ENCODE data around the gene NHERF1.

NHERF1 gene

DNA sequence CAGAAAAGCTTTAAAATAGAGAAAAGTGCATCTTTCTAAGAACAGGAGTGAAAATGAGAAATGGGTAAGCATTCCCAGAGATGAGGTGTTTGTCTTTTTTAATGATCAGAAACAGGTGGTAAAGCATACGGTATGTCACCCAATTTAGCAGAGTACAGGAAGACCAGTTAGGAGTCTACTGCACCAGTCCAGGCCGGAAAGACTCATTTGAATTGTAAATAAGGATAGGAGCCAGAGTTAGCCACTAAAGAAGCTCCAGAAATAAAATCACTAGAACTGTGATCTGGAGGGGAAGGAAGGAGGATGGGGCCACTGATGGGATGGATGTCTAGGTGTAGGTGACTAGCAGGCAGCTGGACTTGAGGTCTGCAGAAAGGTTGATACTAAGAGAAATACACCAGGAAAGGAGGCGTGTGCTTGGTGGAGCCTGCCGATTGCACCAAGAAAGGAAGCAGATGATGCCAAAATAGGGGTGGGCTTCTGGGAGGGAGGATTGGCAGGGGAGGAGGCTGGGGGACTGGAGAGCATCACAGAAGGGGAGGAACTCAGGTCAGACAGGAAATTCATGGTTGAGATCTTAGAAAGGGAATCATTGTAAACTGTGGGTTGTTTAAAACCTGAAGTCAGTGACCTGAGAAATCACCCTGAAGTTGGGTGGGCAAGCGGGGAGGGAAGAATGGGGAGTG lies 35.8 kb downstream of the NHERF1 start:
- no peak for DNase-seq (ENCODE audit: low spot score)

- no peak for DNase-seq (ENCODE audit: low spot score)
Measured at GRCh38 chr17:74785096-74785980, 36.9 kb downstream of the NHERF1 start.

DNA sequence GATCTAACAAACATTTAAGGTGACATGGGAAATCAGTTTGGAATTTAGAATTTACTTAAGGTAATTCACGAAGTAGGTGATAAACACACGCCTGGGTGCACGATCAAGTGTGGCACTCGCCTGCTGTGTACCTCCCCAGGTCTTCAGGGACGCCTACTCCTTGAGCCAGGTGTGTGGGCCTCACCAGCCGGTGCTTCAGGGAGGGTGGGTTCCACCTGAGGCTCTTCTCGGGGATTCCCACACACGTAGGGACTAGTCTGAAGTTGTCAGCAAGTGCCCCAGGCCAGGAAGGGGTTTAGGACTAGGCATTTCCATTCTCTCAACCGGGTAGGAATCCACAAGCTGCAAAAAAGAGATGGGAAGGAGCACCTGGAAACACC lies 37.5 kb downstream of the NHERF1 start:
- no peak for DNase-seq (ENCODE audit: low spot score)

- no peak for DNase-seq (ENCODE audit: low spot score)
Measured at GRCh38 chr17:74786431-74787055, 38.1 kb downstream of the NHERF1 start.

DNA sequence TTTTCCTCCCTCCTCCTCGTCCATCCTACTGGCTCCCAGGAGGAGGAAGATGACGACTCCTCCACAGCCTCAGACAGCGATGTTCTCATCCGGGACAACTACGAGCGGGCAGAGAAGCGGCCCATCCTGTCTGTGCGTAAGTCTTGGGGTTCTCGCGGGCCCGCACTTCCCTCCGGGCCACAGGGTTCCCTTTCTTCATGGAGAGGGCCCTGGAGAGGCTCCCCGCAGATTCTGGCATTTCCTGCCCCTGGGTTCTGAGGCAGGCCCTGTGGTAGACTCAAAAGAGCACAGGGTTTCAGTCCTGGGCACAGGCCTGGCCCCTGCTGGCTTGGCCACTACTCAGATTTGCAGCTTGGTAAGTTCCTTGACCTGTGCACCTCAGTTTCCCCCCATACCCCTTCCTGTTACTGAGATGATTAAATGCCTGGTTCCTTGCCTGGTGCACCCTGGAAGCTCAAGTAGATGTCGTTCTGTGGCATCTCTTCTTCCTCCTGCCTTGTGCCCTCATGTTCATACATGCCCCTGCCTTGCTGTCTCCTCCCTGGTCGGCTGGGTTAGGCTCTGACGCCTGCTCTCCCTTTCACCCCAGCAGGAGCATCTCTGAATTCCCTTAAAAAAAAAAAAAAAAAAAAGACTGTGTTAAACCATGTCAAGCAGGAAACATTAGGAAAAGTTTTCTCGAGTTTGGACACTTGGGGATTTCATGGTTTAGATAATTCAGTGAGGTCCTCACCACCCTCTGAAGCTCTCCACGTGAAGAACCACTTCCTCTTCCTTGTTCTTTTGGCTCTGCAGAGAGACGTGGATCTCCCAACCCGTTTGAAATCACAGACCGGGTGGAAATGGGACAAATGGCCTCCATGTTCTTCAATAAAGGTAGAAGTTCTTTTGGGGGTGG lies 42.0 kb downstream of the NHERF1 start:
- no peak for DNase-seq (ENCODE audit: low spot score)

DNA sequence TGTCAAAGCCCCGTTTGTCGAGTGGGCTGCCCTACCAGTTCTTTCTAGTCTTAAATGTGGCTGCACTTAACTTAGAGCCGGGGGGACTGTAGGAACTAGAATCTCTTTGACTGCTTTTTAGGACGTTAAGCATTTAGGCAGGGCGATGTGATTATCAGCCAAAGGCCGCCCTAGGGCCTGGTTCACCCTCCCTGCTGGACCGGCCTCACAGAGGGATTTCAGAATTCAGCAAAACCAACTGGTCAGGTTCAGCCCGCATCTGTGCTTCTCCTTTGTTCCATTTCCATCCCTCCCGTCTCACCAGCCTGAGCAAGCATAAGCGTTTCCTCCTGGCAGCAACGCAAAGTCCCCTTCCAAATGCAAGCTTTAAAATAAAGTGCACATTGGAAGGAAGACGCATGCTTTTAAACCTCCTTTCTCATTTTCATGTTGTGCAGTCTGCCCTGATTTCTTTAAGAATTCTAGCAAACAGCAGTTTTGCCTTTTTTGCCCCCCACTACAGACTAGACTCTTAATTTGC lies 44.2 kb downstream of the NHERF1 start:
- DNase-seq (ENCODE audit: low spot score): no peak

GRCh38 chr17:74795327-74796020 lies 47.0 kb downstream of the NHERF1 start:
- DNase-seq (ENCODE audit: low spot score): no peak

DNA sequence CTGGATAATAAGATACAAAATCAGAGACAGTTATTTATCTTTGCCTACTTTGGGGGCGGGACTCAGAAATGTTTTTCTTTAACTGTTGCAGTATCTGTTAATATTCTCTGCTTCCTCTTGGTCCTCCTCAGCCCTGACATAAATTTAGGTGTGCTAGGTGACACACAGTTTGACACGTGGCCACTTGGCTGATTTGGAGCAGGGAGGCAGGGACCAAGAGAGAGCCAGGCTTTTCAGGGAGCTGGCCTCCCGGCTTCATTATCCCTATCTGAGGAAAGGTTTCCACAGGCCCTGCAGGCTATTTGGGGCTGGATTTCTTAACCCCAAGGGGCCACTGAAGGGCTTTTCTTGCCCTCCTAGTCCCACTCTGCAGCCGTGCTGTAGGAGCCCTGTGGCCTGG lies 47.8 kb downstream of the NHERF1 start:
- DNase-seq (ENCODE audit: low spot score): no peak

GRCh38 chr17:74796866-74797265 lies 48.4 kb downstream of the NHERF1 start:
- no peak for DNase-seq (ENCODE audit: low spot score)

DNA sequence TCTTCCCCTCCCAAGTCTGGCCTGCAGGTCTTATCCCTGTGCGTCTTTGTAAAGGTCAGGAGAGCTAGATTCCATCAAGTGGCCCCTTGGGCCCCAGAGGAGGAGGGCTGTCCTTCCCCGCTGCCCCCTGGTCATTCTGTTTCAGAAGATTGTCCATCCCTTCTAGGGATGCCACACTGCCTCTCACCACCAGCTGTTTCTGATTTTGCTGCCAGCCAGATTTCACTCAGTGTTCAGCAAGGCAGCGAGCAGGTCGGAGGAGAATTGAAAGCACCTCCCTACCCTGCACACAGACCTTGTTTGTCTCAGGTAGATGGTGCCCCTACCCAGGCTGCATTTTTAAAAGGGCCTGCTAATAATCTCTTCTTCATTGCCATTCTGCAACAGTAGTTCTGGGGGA lies 49.4 kb downstream of the NHERF1 start:
- no peak for DNase-seq (ENCODE audit: low spot score)

- DNase-seq (ENCODE audit: low spot score): peak; percentile 40
Measured at GRCh38 chr17:74798239-74798707, 49.8 kb downstream of the NHERF1 start.

DNA sequence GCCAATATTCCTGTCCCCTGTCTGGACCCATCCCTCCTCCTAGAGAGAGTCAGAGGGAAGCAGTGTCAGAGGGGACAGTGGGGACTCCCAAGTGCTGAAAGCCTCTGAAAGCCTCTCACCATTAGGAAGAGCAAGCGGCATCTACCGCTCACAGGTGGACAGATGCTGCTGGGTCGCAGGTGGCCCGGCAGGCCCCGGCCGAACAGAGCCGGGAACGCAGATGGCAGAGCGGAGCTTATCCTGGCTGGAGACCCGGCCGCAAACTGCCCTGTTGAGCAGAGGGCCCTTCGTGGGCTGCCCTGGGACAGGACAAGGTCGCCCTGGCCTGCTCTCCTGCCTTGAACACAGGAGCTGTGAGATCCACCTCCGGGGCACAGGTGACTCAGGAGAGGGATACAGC lies 50.7 kb downstream of the NHERF1 start:
- DNase-seq (ENCODE audit: low spot score): no peak

DNA sequence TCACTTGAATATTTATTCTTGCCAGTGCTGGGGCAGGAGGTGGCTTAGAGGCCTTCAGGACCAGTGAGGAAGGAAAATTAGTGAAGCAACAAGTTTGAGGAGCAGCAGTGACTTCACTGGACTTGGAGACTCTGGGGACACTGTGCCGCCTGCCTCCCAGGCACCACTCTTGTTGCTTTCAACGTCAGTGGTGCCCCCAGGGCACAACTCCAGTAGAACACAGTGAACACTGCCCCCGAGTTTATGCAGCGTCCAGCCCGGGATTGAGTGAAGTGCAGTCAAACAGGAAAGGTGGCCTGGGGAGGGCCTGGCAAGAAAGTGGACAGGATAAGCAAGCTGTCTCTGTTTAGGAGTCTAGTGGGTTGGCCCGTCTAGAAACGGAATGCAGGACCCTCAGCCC lies 52.1 kb downstream of the NHERF1 start:
- DNase-seq (ENCODE audit: low spot score): no peak

DNA sequence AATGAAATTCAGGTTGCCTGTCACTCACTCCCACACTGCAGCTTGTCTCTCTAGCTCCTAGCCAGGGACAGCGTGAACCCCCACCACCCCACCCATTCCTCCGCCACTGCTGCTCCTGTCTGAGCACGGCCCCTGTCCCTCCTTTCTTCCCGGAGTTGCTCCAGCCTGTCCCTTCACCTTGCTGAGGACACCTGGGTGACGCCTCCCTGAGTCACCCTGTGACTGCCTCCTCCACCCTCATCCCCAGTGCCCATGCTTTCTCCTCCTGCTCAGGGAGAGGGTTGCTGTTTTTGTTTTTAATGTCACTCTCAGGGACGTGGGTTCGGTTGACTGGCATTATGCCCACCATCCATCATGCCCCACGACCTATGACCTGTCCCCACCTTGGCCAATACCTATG lies 53.5 kb downstream of the NHERF1 start:
- DNase-seq (ENCODE audit: low spot score): no peak

GRCh38 chr17:74803388-74803930 lies 55.0 kb downstream of the NHERF1 start:
- no peak for DNase-seq (ENCODE audit: low spot score)

GRCh38 chr17:74803971-74804370 lies 55.5 kb downstream of the NHERF1 start:
- no peak for DNase-seq (ENCODE audit: low spot score)

- DNase-seq (ENCODE audit: low spot score): no peak
Measured at GRCh38 chr17:74804683-74805082, 56.3 kb downstream of the NHERF1 start.

DNA sequence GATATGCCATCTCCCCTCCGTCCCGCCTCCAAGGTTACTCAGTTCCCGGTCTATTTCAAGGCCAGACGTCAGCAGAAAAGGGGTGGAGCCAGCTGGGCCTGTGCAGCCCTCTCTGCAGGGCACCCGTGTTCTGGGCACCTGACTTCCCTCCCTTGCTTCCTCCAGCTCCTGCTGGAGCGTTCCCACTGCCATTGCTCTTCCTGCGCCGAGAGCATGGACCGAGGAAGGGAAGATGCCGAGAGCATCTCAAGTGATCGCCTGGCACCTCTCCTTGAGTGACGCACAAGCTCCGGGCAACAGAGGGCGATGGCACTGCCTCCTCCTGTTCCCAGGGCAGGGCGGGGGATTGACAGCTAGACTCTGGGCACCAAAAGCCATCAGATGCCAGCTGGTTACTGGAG lies 57.2 kb downstream of the NHERF1 start:
- no peak for DNase-seq (ENCODE audit: low spot score)

GRCh38 chr17:74806334-74806733 lies 57.9 kb downstream of the NHERF1 start:
- DNase-seq (ENCODE audit: low spot score): no peak

DNA sequence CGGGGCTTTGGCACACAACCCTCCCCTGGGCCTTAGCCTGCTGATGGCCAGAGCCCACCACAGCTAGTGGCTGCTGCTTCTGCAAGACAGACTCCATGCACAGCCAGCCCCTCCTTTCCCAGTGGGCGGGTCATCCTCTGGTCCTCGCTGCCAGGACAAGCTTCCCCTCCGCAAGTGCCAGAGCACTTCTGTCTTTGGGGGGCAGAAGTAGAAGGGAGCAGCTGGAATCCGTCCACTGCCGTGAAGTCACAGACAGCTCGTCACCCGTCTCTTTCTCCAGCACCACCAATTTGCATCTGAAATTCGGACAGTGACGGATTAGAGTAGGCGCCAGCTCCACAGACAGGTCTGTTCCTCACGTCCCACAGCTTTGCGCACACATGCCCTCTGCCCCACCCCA lies 59.0 kb downstream of the NHERF1 start:
- DNase-seq (ENCODE audit: low spot score): no peak

DNA sequence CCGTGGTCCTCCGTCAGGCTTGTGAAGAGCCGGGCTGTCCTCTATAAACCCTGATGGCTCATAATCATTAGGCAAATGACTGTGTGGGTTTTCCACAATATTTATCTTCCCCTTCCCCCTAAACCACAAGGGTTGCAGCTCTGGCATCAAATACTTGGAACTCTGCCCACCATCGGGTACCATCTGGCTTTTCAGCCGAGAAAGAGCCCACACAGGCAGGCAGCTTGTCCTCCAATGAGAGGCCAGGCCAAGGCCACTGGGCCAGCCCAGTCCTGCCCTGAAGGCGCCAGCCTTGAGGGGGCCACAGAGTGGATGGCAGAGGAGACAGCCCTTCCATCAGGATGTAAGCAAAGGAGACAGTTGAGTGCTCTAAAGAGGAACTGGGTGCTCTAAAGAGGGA lies 59.5 kb downstream of the NHERF1 start:
- DNase-seq (ENCODE audit: low spot score): no peak

Data from AG20443 (cell line).